Measurements from ENCODE around the gene NPHP3.

NPHP3 gene

DNA sequence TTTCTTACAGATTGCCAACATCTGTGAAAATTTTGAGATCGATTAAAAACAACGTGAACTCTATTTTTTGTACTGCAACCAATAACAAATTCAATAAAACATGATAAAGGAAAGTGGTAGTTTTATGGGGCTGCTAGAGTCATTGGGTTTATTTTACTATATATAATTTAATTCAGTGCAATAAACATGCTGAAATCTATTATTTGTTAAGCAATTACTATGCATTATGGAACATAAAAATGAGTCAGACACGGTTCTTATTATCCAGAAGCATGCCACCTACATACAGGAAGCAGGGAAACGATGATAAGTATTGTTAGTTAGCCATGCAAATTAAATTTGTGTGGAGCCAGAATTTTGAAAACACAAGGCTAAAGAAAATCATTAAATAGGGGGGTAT lies 27.2 kb downstream of the NPHP3 start:
- no peak for DNase-seq

DNA sequence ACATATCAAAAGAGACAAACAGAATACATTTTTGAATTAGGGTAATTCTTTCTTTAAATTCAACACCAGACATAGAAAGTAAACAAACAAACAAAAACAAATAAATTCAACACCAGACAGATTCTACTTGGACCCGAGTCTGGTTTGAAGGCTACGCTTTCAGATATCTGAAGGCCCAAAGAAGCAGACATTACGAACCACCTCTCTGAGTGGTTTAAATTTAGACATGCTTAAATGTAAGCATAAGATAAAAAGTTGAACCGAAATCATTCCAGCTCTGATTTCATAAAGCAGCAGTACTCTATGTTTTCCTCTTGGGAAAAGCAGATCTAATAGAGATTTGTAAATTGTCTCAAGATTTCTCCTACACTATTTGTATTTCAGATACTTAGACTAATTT lies 32.2 kb downstream of the NPHP3 start:
- DNase-seq, result no peak

DNA sequence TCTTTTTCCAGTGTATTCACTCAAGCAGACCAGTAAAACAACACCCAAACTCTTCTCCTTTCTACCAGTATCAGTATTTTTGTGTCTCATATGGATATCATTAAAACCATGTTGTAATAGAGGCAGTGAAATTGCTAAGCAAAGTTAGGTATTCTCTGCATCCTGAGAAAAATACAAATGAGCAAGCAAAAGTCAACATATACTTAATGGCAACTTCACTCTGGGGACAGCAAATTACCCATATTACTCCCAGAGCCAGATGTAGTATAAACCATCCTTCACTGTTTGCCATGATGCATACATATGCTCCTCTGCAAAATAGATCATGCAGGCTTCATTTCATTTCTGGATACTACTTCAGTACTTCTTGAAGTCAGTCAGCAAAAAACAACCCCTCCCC lies 40.0 kb downstream of the NPHP3 start:
- DNase-seq, result no peak

DNA sequence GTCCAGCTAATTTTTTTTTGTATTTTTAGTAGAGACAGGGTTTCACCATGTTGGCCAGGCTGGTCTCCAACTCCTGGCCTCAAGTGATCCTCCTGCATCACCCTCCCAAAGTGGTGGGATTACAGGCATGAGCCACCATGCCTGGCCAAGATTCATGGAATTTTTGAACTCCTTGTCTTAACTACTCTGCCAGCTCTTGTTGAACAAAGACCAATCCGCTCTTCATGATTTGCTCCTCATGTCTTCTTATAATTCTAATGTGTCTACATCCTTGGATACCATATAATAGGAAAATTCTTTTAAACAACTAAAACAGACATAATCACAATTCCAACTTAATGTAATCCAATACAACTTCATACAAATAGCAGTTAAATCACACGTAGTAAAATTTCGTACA lies 40.8 kb downstream of the NPHP3 start:
- no peak for DNase-seq

DNA sequence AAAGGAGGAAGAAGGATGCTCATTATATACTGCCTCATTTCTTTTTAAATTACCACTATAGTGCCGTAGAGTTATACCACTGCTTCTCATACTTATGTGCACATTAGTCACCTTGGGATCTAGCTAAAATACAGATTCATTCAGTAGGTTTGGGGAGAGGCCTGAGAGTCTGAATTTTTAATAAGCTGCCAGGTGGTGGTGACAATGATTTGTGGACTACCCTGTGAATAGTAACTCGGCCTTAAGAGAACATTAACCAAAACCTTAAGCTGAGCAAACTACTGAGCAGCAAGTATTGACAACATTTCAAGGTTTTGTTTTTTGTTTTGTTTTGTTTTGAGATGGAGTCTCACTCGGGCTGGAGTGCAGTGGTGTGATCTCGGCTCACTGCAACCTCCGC lies 42.3 kb downstream of the NPHP3 start:
- no peak for DNase-seq

DNA sequence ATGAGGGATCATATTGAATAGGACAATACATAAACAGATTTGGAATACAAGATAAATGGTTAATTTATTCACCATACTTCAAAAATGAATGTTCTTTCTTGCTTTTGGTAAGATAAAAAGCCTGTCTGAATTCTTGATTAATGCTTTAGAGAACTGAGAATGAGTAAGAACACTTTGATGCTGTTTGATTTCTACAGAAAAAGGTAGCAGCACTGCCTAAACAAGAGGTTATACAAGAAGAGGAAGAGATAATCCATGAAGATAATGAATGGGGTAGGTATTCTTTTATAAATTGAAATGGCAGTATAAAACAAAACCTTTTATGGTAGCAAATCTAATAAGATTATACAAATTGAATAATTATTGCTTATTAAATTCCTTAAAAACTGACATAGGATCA lies 46.8 kb downstream of the NPHP3 start:
- DNase-seq, result no peak

DNA sequence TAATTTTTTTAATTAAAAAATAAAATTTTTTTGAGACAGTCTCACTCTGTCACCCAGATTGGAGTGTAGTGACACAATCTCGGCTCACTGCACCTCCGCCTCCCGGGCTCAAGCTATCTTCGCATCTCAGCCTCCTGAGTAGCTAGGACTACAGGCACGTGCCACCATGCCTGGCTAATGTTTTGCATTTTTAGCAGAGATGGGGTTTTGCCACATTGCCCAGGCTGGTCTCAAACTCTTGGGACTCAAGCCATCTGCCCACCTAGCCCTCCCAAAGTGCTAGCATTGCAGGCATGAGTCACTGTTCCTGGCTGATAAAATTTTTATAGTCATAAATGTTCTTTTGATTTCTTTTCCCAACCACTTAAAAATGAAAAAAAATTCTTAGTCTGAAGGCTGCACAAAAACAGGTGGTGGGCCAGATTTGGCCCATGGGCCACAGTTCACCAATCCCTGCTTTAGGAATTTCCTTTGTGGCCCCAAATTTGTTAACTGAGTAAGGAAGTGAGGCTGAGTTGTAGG lies 52.9 kb downstream of the NPHP3 start:
- DNase-seq, result no peak

DNA sequence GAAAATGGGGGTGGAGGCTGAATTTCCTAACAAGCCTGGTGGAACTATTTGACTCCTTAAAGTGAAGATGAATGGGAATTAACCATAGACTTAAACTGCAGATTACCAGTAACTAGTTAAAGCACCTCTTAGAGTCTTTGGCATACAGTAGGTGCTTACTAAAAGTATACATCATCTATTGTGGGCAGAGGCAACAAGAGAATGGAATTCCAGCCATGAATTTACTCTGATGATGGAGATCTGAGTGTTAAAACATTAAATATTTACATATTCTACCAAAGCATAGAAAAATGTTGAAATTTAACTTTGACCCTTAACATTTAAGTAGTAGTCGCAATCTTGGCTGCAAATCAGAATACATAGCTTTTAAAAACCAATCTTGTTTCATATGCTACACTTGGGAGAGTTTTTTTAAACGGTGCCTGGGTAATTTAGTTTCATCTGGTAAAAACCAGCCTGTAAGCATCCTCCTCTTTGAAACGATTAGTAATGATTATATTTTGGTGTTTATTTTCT lies 56.9 kb downstream of the NPHP3 start:
- DNase-seq, result no peak

DNA sequence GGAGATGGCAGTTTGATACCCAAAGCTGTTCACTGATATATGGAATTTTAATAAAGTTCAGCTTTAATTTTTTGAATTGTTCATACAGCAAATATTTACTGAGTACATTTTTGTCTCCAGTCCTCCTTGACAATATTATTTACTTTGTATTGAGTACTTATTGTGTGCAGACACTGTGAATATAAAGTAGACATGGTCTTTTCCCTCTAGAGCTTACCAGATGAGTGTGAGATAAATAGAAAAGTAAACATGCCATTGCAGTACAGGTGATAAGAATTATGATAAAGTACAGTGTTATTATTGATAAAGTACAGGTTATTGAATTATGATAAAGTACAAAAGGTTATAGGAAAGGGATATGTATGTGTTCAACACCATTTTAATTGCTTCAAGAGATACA lies 60.0 kb downstream of the NPHP3 start:
- no peak for DNase-seq

DNA sequence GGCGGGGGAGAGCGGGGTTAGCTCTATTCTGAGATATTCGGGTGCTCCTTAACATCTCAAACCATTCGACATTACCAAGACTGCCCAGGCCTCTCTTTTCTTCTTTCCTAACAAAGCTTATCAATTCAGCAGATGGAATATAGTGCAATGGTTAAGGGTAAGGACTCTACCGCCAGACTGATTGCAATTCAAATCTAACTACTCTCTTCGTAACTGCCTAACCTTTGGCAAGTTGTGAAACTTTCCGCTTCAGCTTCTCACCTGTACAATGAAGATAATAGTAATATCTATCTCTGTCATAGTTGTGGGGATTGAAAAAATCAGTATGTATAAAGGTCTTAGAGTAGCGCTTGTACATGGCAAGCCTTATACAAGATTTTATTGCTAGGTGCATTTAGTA lies 61.1 kb downstream of the NPHP3 start:
- DNase-seq, result no peak

DNA sequence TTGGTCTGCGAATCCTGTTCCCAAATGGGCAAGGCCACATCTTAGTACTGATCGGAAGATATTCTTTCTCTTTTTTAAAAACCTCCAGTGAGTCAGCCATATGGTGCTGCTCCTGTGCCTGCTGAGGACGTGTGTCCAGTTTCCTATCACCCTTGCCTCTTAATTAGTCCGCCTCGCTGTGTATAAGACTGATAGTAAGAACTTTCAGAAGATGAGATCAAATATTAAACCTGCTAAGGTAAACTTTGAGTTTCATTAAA lies 61.5 kb downstream of the NPHP3 start:
- no peak for DNase-seq

DNA sequence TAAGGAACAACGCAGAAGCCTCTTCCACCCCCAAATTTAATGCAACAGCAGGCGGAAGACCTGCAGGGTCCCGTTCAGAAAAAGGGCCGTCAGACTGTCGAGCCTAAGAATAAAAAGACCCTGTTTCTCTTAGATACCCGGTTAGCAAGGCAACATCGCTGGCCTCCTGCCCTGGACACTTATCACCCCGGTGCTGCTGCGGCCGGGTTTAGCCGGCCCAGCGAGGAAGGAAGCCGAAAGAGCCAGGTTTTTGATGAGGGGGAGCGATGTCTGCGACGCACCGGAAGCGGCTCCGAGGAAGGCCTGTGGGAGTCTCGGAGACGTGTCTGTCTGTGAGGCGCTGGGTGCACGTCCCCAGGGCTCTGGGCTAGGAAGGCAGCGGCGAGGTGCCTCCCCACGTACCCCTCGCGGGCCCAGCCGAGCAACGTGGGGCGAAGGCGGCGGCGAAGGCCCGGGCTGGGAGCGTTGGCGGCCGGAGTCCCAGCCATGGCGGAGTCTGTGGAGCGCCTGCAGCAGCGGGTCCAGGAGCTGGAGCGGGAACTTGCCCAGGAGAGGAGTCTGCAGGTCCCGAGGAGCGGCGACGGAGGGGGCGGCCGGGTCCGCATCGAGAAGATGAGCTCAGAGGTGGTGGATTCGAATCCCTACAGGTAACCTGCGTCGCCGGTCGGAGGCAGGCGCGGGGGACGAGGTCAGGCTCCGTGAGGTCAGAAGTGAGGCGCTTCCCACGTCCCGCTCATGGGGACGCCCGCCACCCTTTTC lies 62.0 kb downstream of the NPHP3 start, which contains the start of gene UBA5:
Gene UBA5, plus strand, starts transcription at position 278 of the 759 bp plus-strand sequence. Its CDS starts 209 bp downstream, at position 487.
- DNase-seq, result peak; percentile 66

DNA sequence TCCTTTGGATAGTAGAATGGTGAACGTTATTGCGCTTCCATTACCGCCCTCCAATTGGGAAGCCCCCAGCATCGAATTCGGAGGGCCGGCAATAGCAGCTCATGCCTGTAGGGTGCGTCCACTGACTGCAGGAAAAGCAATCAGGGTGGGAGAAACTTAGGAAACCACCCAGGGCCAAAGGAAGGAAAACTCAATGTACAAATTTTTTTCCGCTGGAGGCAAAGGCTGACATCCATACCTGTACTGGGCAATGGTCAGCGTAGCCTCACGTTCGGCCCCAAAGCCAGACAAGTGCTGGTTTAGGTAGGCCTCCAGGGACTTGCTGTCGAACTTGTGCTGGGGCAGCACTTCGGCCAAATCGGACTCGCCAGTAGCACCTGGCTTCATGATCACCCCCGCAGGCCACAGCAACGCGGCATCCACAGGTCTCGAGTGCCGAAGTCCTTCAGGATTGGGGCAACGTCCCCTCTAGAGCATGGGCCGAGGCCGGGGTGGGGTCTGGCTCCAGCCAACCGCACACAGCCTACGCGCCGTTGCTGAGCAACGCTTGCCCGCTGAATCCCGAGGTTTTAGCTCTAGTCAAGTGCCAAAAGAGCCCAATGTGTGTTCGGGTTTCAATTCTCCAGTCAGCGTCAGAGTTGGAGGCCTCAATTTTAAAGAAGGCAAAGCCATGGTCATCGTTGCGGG lies 62.7 kb downstream of the NPHP3 start, which contains the start of gene ACAD11:
Gene ACAD11, minus strand, starts transcription at position 445 of the 687 bp plus-strand sequence. Its CDS starts 58 bp downstream, at position 387.
- DNase-seq, result peak; percentile 39

DNA sequence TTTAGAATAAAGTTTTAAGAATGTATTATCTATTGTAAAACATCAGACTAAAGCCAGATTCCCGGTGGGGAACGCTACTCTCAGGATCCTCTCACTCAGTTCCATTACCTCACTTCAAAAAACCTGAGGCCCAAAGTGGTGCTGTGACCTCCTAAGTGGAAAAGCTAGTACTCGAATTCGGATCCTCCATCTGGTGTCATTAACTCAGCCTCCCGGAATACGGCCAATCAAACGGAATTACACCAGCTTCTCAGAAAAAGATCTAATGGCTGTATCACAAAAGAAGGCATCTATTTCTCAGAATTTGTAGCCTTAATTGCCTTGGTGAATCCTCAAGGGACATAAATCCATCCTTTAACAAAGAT lies 63.2 kb downstream of the NPHP3 start:
- DNase-seq, result no peak

DNA sequence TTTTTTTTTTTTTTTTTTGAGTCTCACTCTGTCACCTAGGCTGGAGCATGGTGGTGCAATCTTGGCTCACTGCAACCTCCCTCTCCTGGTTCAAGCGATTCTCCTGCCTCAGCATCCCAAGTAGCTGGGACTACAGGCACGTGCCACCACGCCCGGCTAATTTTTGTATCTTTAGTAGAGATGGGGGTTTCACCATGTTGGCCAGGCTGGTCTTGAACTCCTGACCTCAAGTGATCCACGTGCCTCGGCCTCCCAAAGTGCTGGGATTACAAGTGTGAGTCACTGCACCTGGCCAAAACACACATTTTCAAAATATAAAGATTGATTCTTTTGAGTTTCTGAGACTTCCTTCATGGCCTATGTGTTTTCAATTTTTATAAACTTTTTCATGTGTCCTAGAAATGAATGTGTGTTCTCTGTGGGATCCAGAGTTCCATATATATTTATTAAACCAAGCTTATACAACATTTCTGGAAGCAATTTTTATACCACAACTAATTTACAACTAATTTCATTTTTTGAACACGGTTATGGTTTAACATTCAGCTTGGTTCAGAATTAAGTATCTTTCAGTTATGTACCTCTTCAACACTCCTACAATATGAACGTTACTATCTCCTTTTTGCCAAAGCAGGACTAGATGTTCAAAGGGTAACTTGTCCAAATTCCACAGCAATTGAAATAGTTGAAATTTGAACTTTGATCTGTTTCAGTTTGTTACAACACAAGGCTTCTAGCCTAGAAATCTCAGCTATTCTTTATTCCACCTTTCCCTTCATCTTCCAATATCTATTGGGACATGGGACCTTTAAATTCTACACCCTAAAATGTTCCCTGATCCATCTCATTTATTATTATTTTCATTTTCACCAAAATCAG lies 64.1 kb downstream of the NPHP3 start:
- DNase-seq, result no peak

DNA sequence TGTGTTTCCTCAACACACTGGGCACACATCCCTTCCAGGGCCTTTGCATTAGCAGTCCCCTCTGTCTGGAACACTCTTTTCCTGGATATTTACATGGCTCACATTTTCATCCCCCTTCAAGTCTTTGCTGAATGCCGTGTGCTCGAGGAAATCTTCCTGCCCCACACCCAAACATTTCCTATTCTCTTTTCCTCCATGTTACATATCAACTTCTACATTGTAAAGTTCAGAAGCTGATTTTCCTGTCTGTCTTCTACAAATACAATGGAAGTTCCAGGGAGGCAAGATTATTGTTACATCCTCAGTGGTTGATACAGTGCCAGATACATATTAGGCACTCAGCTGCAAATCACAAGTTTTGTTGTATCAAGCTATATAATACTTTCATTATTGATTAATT lies 66.7 kb downstream of the NPHP3 start:
- DNase-seq, result no peak

DNA sequence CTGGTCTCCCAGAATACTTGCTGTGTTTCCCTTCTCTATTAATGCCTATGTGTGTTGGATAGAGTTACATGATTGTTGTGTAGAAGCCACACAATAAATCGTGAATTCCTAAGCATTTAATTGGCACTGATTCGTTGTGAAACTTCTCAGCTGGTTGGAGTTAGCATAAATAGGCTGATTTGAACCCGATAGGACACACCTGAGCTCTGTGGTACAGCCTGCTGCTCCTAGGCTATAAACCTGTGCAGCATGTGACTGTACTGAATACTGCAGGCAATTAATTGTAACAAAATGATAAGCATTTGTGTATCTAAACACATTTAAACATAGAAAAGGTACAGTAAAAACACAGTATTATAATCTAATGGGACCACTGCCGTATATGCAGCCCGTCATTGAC lies 67.5 kb downstream of the NPHP3 start:
- no peak for DNase-seq

DNA sequence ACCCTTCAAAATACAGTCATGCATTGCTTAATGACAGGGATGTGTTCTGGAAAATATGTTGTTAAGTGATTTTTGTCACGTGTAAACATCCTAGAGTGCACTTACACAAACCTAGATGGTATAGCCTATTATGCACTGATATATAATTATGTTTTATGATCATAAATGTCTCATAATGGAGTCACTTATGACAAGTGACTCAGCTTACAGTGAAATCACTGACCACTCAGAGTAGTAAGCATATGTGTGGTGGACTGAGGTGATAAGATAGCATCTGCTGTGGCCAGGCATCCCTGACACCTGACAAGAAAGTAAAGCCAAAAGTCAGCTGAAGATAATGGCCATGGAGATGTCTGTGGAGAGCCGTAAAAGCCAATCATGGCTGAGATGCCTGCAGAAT lies 68.0 kb downstream of the NPHP3 start:
- no peak for DNase-seq

DNA sequence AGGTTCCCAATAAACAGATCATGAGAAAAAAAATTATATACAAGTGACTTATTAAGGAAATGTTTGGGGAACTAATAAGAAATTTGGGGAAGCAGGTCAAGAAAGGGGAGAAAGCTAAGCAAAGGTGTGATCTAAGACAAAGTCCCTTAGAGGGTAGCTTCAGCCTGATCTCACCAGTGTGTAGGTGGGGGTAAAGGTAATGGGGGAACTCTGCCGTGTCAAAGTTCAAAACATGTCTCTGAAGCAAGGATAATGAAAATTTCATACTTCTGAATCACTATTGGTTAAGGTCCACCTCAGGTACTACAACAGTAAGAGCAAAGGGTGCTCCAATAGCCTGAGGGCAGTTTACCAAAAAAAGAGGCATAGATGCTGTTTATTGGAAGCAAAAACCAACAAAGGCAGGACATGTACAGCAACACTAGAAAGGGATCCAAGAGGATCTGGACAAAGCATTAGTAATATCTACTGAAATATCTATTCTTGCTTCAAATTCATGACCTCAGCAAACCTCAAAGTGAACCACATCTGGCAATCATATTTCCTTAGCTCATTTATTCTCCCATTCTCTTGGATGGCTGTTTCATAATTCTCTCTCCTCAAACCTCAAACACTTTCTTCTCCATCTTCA lies 69.5 kb downstream of the NPHP3 start:
- no peak for DNase-seq

DNA sequence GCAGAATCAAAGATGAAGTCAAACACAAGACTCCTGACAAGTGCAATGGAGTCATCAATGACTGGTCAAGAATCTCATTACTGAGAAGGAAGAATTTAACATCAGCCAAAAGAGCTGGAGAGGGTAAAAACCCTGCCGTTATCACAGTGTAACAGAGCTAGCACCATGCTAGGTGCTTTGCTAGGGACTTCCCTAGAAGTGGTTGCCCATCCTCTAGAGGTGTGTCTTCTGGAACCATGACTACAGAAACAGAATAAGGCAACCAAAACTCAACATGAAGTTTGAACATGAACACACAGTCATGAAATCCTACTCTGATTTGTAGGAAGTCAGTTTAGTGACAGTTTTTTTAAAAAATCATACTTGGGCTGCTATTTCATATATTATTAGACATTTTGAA lies 72.1 kb downstream of the NPHP3 start:
- no peak for DNase-seq

DNA sequence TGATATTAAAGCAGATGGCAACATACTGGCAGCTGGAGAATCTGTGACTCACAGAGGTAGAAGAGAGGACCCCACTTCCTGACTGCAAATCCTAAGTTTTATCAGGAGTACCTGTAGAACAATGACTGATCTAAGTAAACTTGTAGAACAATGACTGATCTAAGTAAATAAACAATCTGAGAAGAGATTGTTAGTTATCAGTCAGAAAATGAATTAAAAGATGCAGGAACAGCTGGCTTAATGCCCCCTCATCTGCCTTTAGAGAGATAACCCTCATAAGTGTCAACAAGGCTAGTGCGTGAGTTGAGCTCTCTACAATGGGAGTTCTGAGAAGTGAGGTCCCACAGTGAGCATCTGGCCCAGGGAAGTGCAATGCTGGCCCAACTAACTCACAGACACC lies 77.2 kb downstream of the NPHP3 start:
- DNase-seq, result no peak

DNA sequence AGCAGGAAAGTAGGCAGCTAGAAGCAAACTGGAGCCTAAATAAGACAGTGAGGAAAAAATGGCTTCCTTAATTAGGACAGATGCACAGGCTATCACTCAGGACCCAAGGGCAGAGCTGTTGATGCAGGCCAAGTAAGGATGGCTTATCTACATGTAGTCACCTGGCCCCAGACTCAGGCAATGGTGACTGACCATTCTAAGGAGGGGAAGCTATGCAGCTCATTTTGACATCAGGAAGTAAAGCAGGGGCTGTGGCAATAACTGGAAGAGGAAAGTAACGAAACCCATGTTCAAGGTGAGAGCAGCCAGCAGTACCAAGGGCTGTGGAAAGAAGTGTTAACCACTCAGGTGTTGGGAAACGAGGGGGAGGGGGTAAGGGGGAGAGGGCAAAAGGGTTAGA lies 78.8 kb downstream of the NPHP3 start:
- DNase-seq, result no peak

DNA sequence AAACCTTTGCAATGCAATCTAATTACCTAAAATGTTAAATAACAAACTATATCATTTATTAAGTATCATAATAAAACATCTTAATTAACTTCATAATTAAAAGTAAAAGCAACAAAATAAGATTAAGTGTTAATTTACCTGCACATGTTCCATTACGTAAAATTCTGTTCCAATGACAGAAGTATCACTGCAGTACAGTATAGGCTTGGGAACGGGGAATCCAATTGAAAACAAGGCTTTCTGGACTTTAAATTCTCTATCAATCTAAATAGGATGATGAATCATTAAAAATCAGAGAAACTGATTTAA lies 79.7 kb downstream of the NPHP3 start:
- no peak for DNase-seq

Measured in activated CD8-positive, alpha-beta memory T cell treated with anti-CD3 and anti-CD28 coated beads, Interleukin-2, amount 50 U/mL, for 4 hours (primary cell).